CD4-positive, alpha-beta T cell treated with Interleukin-10 for 1 hour (primary cell): ENCODE data around the gene TARDBP.
"Not testable (repeated sequence)": the region's sequence is repeated elsewhere in the genome, so short reads cannot be mapped to it uniquely, and the experiment has no call there.

Experiments used
- DNase-seq: peaks from one replicate; pipeline ENCODE4 v3.0.0-alpha.2; 2020

The TARDBP gene

DNA sequence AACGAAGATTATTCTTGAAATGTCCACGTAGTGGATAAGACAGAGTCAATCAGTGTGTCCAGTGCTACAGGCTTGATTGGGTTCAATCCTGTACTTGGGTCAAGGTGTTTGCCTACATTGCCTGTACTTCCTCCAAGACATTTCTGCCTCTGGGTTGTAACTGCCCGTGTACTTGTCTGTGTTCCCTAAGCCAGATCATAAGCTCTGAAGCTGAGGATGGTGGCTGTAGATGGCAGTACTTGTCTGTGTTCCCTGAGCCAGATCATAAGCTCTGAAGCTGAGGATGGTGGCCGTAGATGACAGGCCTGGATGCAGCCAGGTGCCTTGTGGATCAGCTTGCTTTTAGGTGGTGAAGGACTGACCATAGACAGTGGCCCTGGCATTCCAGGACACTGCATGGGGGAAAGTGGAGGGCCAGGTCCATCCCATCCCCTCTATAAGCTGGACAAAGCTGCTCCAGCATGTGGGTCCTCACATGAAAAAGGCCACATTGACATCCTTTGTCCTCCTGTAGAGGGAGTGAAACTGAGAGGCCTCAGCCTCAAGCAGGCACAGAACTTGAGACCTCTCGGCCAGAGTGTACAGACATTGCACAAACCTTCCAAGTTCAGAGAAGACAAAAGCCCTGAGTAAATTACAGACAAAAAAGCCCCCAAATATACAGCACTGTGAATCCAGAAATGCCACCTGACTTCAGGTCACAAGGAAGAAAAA, 49.4 kb downstream of the TARDBP start:
- no peak for DNase-seq

DNA sequence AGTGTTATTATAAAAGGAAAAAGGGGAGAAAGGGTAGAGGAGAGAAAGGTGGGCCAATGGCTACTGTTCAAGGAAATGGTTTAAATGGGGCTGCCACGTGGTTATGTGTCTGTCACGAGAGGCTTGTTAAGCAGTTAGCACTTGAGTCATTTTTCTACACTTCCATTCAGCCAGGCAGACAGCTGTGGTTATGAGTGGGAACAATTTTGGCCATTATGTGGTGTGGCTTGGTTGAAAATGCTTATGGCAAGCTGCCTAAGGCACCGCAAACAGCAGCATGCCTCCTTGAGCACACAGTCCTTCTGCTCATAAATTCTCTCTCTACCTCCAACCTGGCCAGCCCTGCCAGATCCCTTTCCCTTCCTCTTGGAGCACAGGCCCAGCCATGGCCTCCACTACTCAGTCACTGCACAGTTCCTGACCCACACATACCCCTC, 50.5 kb downstream of the TARDBP start:
- peak; percentile 24 for DNase-seq

GRCh38 chr1:11063937-11064537, 51.6 kb downstream of the TARDBP start:
- not testable (repeated sequence) for DNase-seq

- DNase-seq = no peak
Observed at GRCh38 chr1:11064942-11065341, 52.5 kb downstream of the TARDBP start.

DNA sequence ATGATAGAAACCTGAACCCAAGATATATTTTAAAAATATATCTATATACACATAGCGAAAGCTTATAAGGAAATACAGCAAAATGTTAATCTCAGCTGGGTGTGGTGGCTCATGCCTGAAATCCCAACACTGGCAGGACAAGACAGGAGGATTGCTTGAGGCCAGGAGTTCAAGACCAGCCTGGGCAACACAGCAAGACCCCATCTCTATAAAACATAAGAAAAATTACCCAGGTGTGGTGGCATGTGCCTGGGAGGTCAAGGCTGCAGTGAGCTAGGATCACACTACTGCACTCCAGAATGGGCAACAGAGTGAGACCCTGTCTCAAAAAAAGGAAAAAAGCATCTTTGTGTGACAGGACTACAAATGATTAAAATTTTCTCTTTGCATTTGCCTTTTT, 53.3 kb downstream of the TARDBP start:
- DNase-seq = no peak

DNA sequence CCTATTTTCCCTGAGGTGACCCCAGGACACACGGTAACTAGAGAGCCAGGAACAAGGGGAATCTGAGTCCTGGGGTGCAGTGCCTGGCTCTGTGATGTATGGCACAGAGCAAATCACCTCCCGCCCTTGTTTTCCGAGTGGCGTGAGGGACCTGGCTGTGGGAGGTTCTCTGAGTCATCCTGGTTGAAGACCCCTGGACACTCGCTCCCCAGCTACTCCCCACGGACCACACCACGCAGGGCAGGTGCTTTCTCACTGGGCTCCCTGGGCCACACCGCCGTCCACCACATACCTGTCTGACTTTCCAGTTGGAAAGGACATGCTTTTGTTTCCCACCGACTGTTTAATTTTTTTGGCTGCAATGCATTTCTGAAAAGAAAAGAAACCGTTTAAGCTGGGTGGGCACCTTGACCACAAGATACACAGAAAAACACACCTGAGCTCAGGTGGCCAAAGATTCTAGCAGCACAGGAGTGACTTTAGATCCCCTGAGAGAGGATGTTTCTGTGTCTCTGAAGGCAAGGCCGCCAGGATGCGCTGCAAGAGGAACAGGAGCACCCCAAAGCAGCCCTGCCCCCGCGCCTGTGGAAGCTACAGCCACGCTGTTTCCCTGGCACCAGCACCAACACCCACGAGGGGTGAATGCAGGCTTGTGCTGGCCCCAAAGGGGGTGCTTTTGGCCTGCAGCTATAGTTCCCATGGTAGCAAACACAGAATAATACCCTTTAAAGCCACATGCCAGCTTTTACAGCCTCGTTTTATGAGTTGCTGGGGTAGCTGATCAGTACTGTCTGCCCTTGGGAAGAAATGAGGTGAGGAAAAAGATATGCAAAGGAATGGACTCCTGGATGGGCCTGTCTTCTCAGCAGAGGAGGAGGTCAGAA, 55.5 kb downstream of the TARDBP start:
- DNase-seq = no peak

- no peak for DNase-seq
Observed at GRCh38 chr1:11068600-11069473, 56.4 kb downstream of the TARDBP start.

DNA sequence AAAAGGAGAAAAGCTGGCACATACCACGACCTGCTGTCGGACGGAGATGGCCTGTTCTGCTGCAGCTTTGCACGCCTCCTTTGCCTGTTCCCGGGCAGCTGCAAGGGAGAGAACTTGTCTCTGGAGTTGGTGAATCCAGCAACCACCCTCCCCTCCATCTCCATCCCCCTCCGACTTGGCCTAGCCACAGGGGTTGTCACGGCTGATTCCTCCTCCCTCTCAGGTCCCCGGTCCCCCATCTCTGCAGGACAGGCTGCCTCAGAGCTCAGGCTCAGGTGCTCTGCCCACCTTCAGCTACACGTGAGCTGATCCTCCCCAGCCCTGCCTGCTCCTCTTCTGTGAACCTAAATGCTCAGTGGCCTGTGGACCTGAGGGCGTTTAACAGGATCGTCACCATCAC, 58.4 kb downstream of the TARDBP start:
- no peak for DNase-seq

GRCh38 chr1:11071463-11072215, 59.2 kb downstream of the TARDBP start:
- no peak for DNase-seq

DNA sequence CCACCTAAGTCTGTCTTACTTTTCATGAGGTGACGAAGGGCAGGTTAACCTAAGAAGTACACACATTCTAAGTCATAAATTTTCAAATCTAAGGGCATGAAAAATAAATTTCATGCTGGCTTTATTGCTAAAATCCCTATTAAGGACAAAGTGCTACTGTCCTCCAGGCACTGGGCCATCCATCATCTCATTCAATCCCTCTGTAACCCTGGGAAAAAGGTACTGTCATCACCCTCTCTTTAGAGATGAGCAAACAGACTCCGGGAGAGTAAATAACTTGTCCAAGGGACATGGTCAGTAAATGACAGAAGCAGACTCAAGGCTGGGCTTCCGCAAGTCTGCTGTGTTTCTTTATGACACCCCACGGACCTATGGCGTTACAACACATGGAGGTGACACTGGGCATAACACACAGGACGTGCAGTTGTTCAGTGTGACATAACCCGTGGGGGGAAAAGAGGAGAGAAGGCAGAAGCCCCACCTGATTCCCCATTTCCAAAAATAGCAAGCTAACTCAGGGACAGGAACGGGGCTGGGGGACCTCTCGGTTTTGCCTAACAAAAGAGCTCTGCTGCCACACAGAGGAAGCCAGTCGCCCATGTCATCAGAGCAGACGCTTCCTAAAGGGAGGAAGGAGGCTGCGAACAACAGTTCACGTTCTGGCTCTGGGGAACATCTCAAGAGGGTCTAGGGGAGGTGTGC, 59.9 kb downstream of the TARDBP start:
- DNase-seq = no peak

DNA sequence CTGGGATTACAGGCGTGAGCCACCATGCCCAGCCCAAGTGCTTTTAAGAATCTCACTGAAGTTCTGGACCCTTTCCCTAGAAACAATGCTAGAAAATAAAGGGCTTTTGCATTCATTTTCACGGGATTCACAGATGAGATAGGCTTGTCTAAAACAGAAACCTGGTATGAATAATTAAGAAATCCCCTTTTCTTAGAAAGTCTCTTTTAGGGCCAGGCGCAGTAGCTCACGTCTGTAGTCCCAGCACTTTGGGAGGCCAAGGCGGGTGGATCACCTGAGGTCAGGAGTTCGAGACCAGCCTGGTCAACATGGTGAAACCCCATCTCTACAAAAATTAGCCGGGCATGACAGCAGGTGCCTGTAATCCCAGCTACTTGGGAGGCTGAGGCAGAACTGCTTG, 60.9 kb downstream of the TARDBP start:
- not testable (repeated sequence) for DNase-seq
